ENCODE measurements around the gene TNK1. TPM values are rescaled to one million over a fixed set of nuclear protein-coding genes. Genes with fewer than 3 reads are reported as not detected.

The TNK1 gene
- total and polyA plus RNA-seq, 3 donors from 2014 or later, result 3.7 to 6.8 (median 4.0) TPM

- WGBS, 2 donors, result 83 to 84% methylated on average over 4 of the region's 4 CpGs
- TF ChIP-seq, protein P1, sequence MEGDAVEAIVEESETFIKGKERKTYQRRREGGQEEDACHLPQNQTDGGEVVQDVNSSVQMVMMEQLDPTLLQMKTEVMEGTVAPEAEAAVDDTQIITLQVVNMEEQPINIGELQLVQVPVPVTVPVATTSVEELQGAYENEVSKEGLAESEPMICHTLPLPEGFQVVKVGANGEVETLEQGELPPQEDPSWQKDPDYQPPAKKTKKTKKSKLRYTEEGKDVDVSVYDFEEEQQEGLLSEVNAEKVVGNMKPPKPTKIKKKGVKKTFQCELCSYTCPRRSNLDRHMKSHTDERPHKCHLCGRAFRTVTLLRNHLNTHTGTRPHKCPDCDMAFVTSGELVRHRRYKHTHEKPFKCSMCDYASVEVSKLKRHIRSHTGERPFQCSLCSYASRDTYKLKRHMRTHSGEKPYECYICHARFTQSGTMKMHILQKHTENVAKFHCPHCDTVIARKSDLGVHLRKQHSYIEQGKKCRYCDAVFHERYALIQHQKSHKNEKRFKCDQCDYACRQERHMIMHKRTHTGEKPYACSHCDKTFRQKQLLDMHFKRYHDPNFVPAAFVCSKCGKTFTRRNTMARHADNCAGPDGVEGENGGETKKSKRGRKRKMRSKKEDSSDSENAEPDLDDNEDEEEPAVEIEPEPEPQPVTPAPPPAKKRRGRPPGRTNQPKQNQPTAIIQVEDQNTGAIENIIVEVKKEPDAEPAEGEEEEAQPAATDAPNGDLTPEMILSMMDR (IDR thresholded peaks at IDR 0.05), result no peak
- no peak for TF ChIP-seq POLR2A (IDR thresholded peaks at IDR 0.05)
These were observed 10.0 kb upstream of the TNK1 start for GRCh38 chr17:7370853-7371252.

GRCh38 chr17:7374353-7374752 lies 6.5 kb upstream of the TNK1 start:
- Histone ChIP-seq H3K9me3 (no peaks in the 10 kb centered on the region), H3K27me3 (no peaks in the 10 kb centered on the region), H3K4me1 (no peaks in the 10 kb centered on the region), H3K36me3 (ENCODE audit: low read depth, missing control alignments) (no peaks in the 10 kb centered on the region), H3K27ac (no peak overlapping the region), H3K4me3 (no peak overlapping the region)
- intact Hi-C loops (cut with DNase I; ENCODE audit: low total_unique reads), result no loop called here
- DNase-seq, result no peak
- WGBS, 2 donors, result 85 to 89% methylated on average over 2 of the region's 2 CpGs
- no peak for TF ChIP-seq POLR2A (IDR thresholded peaks at IDR 0.05)

More at GRCh38 chr17:7370853-7371252, 10.0 kb upstream of the TNK1 start:
- Histone ChIP-seq H3K27ac (no peak overlapping the region), H3K4me3 (no peak overlapping the region), H3K4me1 (no peaks in the 10 kb centered on the region), H3K36me3 (ENCODE audit: low read depth, missing control alignments) (no peaks in the 10 kb centered on the region), H3K9me3 (no peaks in the 10 kb centered on the region), H3K27me3 (no peaks in the 10 kb centered on the region)
- no peak for DNase-seq
- intact Hi-C loops (cut with DNase I; ENCODE audit: low total_unique reads), result no loop called here

- Histone ChIP-seq H3K4me3 (no peak overlapping the region), H3K27ac (no peak overlapping the region), H3K9me3 (no peaks in the 10 kb centered on the region), H3K27me3 (no peaks in the 10 kb centered on the region), H3K36me3 (ENCODE audit: low read depth, missing control alignments) (no peaks in the 10 kb centered on the region), H3K4me1 (peaks cover 26% of the 10 kb centered on the region)
- no peak for DNase-seq
- TF ChIP-seq, protein P1 (IDR thresholded peaks at IDR 0.05), result no peak
- TF ChIP-seq POLR2A (IDR thresholded peaks at IDR 0.05), result no peak
- 91 to 99% methylated on average over 3 of the region's 3 CpGs for WGBS, 2 donors
- intact Hi-C loops (cut with DNase I; ENCODE audit: low total_unique reads), result no loop called here
These were observed 1.8 kb upstream of the TNK1 start for GRCh38 chr17:7379134-7379533.

DNA sequence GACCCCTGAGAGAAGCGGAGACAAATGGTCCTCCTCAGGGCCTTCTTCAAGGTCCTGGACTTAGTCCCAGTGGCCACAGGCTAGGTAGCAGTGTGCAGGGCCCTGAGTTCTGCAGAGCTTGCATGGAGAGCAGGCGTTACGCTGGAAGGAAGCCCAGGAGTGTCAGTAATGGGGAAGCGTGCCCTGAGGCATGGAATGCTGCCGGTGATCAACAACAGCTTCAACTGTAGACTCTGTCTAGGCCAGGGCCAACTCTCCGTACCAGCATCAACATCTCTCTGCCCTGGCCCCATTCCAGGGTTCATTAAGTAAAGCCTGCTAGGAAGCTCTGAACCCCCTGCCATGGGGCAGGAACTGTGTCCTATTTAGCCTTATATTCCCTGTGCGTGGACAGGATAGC lies 568 bp upstream of the TNK1 start:
- intact Hi-C loops (cut with DNase I; ENCODE audit: low total_unique reads), result no loop called here
- TF ChIP-seq, protein P1 (IDR thresholded peaks at IDR 0.05), result no peak
- TF ChIP-seq POLR2A (IDR thresholded peaks at IDR 0.05), result no peak
- H3K4me3 ChIP-seq, result peak overlapping the region; percentile 34 to 61
- no peaks in the 10 kb centered on the region for H3K9me3 ChIP-seq
- whole genome bisulfite sequencing, 2 donors, result 18 to 29% methylated on average over 4 to 7 of the region's 7 CpGs
- no peaks in the 10 kb centered on the region for H3K27me3 ChIP-seq
- no peaks in the 10 kb centered on the region for H3K36me3 ChIP-seq (ENCODE audit: low read depth, missing control alignments)
- DNase-seq, result peak; percentile 42
- H3K27ac ChIP-seq, result no peak overlapping the region
- H3K4me1 ChIP-seq, result peaks cover 28% of the 10 kb centered on the region

DNA sequence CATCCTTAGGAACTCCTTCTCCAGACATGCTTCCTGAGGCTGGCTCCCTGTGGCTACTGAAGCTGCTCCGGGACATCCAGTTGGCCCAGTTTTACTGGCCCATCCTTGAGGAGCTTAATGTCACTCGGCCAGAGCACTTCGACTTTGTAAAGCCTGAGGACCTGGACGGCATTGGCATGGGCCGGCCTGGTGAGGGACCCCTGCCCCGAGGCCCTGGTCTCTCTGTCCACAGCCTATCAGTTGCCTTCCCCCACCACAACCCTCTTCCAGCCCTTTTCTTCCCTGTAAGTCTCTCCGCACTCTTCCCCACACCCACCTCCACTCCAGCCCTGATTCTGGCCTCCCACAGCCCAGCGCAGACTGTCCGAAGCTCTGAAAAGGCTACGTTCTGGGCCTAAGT lies 2.0 kb downstream of the TNK1 start:
- peaks cover 28% of the 10 kb centered on the region for H3K4me1 ChIP-seq
- no peaks in the 10 kb centered on the region for H3K36me3 ChIP-seq (ENCODE audit: low read depth, missing control alignments)
- H3K27me3 ChIP-seq, result no peaks in the 10 kb centered on the region
- WGBS, 2 donors, result 77 to 91% methylated on average over 10 of the region's 10 CpGs
- no peak overlapping the region for H3K27ac ChIP-seq
- no peaks in the 10 kb centered on the region for H3K9me3 ChIP-seq
- TF ChIP-seq POLR2A (IDR thresholded peaks at IDR 0.05), result no peak
- TF ChIP-seq, protein P1 (IDR thresholded peaks at IDR 0.05), result no peak
- DNase-seq, result no peak
- intact Hi-C loops (cut with DNase I; ENCODE audit: low total_unique reads), result no loop called here
- H3K4me3 ChIP-seq, result no peak overlapping the region

Measured in testis (tissue), 3 donors.